Measurements from ENCODE around the gene PRRT2.
"Not testable (repeated sequence)": the region's sequence is repeated elsewhere in the genome, so short reads cannot be mapped to it uniquely, and the experiment has no call there.

Gene PRRT2

GRCh38 chr16:29770250-29770929 lies 41.6 kb upstream of the PRRT2 start:
- Histone ChIP-seq H3K9me2 (replicated peaks; ENCODE audit: insufficient read depth, low read length) (no peaks in the 10 kb centered on the region), H3K27me3 (ENCODE audit: low read length) (no peaks in the 10 kb centered on the region), H3K36me3 (ENCODE audit: low read length) (no peaks in the 10 kb centered on the region), H3K9me3 (ENCODE audit: insufficient read depth, low read length) (no peaks in the 10 kb centered on the region), H3K79me2 (ENCODE audit: insufficient read depth, low read length) (no peaks in the 10 kb centered on the region), H3F3A (ENCODE audit: insufficient read depth) (no peaks in the 10 kb centered on the region), H2AFZ (ENCODE audit: low read depth, low read length, severe bottlenecking) (no peak overlapping the region), H4K20me1 (ENCODE audit: low read depth, low read length) (no peaks in the 10 kb centered on the region), H3K4me2 (ENCODE audit: low read depth, low read length, poor library complexity, severe bottlenecking) (no peak overlapping the region), H3K27ac (ENCODE audit: low read depth, low read length) (no peak overlapping the region), H3K9ac (ENCODE audit: low read length) (no peak overlapping the region), H3K4me3 (ENCODE audit: insufficient read depth, low read length, poor library complexity, severe bottlenecking) (no peak overlapping the region)
- TF ChIP-seq, protein P1, sequence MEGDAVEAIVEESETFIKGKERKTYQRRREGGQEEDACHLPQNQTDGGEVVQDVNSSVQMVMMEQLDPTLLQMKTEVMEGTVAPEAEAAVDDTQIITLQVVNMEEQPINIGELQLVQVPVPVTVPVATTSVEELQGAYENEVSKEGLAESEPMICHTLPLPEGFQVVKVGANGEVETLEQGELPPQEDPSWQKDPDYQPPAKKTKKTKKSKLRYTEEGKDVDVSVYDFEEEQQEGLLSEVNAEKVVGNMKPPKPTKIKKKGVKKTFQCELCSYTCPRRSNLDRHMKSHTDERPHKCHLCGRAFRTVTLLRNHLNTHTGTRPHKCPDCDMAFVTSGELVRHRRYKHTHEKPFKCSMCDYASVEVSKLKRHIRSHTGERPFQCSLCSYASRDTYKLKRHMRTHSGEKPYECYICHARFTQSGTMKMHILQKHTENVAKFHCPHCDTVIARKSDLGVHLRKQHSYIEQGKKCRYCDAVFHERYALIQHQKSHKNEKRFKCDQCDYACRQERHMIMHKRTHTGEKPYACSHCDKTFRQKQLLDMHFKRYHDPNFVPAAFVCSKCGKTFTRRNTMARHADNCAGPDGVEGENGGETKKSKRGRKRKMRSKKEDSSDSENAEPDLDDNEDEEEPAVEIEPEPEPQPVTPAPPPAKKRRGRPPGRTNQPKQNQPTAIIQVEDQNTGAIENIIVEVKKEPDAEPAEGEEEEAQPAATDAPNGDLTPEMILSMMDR (IDR thresholded peaks at IDR 0.05; ENCODE audit: insufficient read depth, low read length, poor library complexity, severe bottlenecking), result no peak

DNA sequence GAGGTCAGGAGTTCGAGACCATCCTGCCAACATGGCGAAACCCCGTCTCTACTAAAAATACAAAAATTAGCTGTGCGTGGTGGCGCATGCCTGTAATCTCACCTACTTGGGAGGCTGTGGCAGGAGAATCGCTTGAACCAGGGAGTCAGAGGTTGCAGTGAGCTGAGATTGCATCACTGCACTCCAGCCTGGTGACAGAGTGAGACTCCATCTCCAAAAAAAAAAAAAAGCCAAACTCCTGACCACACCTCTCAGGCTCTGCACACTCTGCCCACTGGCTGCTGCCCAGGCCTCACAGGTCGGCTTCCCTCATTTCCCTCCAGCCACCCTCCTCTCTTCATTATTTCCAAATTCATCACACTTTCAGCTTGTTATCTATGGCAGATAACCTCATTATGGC lies 39.7 kb upstream of the PRRT2 start:
- not testable (repeated sequence) for H3K27ac ChIP-seq (ENCODE audit: low read depth, low read length); H3K9me3 ChIP-seq (ENCODE audit: insufficient read depth, low read length); H3K4me2 ChIP-seq (ENCODE audit: low read depth, low read length, poor library complexity, severe bottlenecking); H3K9ac ChIP-seq (ENCODE audit: low read length); H3K36me3 ChIP-seq (ENCODE audit: low read length); H3K4me3 ChIP-seq (ENCODE audit: insufficient read depth, low read length, poor library complexity, severe bottlenecking); H3F3A ChIP-seq (ENCODE audit: insufficient read depth); H3K27me3 ChIP-seq (ENCODE audit: low read length); H3K9me2 ChIP-seq (replicated peaks; ENCODE audit: insufficient read depth, low read length); H2AFZ ChIP-seq (ENCODE audit: low read depth, low read length, severe bottlenecking); H4K20me1 ChIP-seq (ENCODE audit: low read depth, low read length); H3K79me2 ChIP-seq (ENCODE audit: insufficient read depth, low read length)

DNA sequence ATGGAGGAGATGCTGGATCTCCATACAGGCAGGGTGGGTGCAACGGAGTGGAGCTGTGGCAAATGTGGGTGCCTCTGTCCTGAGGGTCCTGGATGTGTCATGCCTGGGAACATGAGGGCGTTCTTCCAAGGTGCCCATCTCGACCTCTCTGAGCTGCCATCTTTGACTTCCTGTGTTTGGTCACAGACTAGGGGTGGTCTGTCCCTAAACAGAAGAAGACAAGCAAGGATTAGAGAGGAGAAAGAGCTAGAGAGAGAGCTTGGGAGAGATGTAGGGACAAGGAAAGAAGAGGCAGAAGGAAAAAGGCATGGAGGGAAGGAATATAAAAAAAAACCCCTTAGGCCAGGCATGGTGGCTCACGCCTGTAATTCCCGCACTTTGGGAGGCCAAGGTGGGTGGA lies 37.3 kb upstream of the PRRT2 start:
- Histone ChIP-seq H3K9me3 (ENCODE audit: insufficient read depth, low read length) (no peaks in the 10 kb centered on the region), H3K27me3 (ENCODE audit: low read length) (no peaks in the 10 kb centered on the region), H3K27ac (ENCODE audit: low read depth, low read length) (no peak overlapping the region), H3K9me2 (replicated peaks; ENCODE audit: insufficient read depth, low read length) (no peaks in the 10 kb centered on the region), H3F3A (ENCODE audit: insufficient read depth) (no peaks in the 10 kb centered on the region), H3K4me2 (ENCODE audit: low read depth, low read length, poor library complexity, severe bottlenecking) (no peak overlapping the region), H4K20me1 (ENCODE audit: low read depth, low read length) (no peaks in the 10 kb centered on the region), H3K9ac (ENCODE audit: low read length) (no peak overlapping the region), H2AFZ (ENCODE audit: low read depth, low read length, severe bottlenecking) (no peak overlapping the region), H3K4me3 (ENCODE audit: insufficient read depth, low read length, poor library complexity, severe bottlenecking) (no peak overlapping the region), H3K36me3 (ENCODE audit: low read length) (no peaks in the 10 kb centered on the region), H3K79me2 (ENCODE audit: insufficient read depth, low read length) (no peaks in the 10 kb centered on the region)
- no peak for TF ChIP-seq EZH2phosphoT487 (conservative IDR thresholded peaks at IDR 0.05; ENCODE audit: low read length)
- TF ChIP-seq, protein P1 (IDR thresholded peaks at IDR 0.05; ENCODE audit: insufficient read depth, low read length, poor library complexity, severe bottlenecking), result no peak

DNA sequence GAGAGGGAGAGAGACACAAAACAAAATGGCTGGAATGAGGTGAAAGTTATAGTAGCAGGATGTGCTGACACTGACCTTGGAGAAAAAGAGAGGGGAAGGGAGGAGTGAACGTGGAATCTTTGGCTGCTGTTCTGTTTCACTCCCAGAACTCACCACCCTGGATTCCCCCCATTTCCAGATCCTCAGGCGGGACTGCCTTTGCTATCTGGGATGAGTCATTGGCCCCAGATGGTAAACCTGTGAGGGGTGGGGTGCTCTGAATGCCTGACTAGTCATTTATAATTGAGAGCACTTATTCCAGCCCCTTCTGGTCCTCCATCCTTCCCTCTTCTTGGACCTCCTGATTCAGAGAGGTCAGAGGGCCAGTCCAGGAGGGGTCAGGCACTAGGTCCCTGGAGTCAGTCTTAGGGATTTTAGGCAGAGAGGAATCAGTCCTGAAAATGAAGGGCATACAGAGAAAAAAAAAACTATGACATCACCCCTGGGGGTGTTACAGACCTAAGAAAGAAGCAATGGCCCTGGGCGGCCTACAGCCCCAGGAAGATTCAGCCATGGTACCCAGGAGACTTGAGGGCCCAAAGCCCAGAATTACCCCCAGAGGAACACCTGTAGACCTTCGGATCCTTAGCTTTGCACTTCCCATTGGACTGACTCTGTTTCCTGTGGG lies 36.1 kb upstream of the PRRT2 start:
- H3F3A ChIP-seq (ENCODE audit: insufficient read depth), result no peaks in the 10 kb centered on the region
- H3K27me3 ChIP-seq (ENCODE audit: low read length), result no peaks in the 10 kb centered on the region
- H3K27ac ChIP-seq (ENCODE audit: low read depth, low read length), result no peak overlapping the region
- TF ChIP-seq, protein P1 (IDR thresholded peaks at IDR 0.05; ENCODE audit: insufficient read depth, low read length, poor library complexity, severe bottlenecking), result no peak
- no peak for TF ChIP-seq EZH2phosphoT487 (conservative IDR thresholded peaks at IDR 0.05; ENCODE audit: low read length)
- H3K9ac ChIP-seq (ENCODE audit: low read length), result no peak overlapping the region
- H4K20me1 ChIP-seq (ENCODE audit: low read depth, low read length), result no peaks in the 10 kb centered on the region
- no peaks in the 10 kb centered on the region for H3K9me2 ChIP-seq (replicated peaks; ENCODE audit: insufficient read depth, low read length)
- no peaks in the 10 kb centered on the region for H3K9me3 ChIP-seq (ENCODE audit: insufficient read depth, low read length)
- H3K4me3 ChIP-seq (ENCODE audit: insufficient read depth, low read length, poor library complexity, severe bottlenecking), result no peak overlapping the region
- no peak overlapping the region for H2AFZ ChIP-seq (ENCODE audit: low read depth, low read length, severe bottlenecking)
- no peaks in the 10 kb centered on the region for H3K36me3 ChIP-seq (ENCODE audit: low read length)
- no peak overlapping the region for H3K4me2 ChIP-seq (ENCODE audit: low read depth, low read length, poor library complexity, severe bottlenecking)
- no peaks in the 10 kb centered on the region for H3K79me2 ChIP-seq (ENCODE audit: insufficient read depth, low read length)

Measured in SU-DHL-6 (cell line).